LoVo (cell line): ENCODE measurements around the gene MAMSTR.
"Not testable (repeated sequence)": the region's sequence is repeated elsewhere in the genome, so short reads cannot be mapped to it uniquely, and the experiment has no call there.

ENCODE experiments used
- DNase-seq: peaks from one replicate; pipeline ENCODE4 v3.0.0-alpha.2; 2016; ENCODE audit warnings: low spot score

The MAMSTR gene

GRCh38 chr19:48719263-48720171 lies at the start of gene MAMSTR:
Gene MAMSTR, minus strand, starts transcription at chr19:48719725. Its CDS starts 694 bp downstream, at chr19:48719031.
- no peak for DNase-seq

- no peak for DNase-seq
These were observed 49.6 kb upstream of the MAMSTR start for GRCh38 chr19:48768994-48769713.

- not testable (repeated sequence) for DNase-seq
These were observed 48.7 kb upstream of the MAMSTR start for GRCh38 chr19:48768171-48768753.

GRCh38 chr19:48765816-48766215 lies 46.3 kb upstream of the MAMSTR start:
- not testable (repeated sequence) for DNase-seq

- DNase-seq, result no peak
These were observed 41.1 kb upstream of the MAMSTR start for GRCh38 chr19:48760504-48761205.

GRCh38 chr19:48757741-48758144 lies 38.2 kb upstream of the MAMSTR start:
- no peak for DNase-seq

- no peak for DNase-seq
These were observed 37.7 kb upstream of the MAMSTR start for GRCh38 chr19:48757089-48757675.

- no peak for DNase-seq
These were observed 37.2 kb upstream of the MAMSTR start for GRCh38 chr19:48756686-48757085.

GRCh38 chr19:48756212-48756611 lies 36.7 kb upstream of the MAMSTR start:
- DNase-seq, result no peak

GRCh38 chr19:48755787-48756186 lies 36.3 kb upstream of the MAMSTR start:
- DNase-seq, result no peak

GRCh38 chr19:48755084-48755641 lies 35.6 kb upstream of the MAMSTR start, which contains the start of gene FGF21:
Gene FGF21, plus strand, starts transcription at chr19:48755524. Its CDS starts 713 bp downstream, at chr19:48756237.
- peak; percentile 34 for DNase-seq

- peak; percentile 93 for DNase-seq
These were observed 33.2 kb upstream of the MAMSTR start, which contains the start of gene FUT1 for GRCh38 chr19:48752496-48753365. Gene FUT1, minus strand, starts transcription at chr19:48752641. Its CDS starts 1,360 bp downstream, at chr19:48751281.

- DNase-seq, result no peak
These were observed 32.4 kb upstream of the MAMSTR start for GRCh38 chr19:48751845-48752495.

- no peak for DNase-seq
These were observed 31.4 kb upstream of the MAMSTR start for GRCh38 chr19:48750771-48751504.

- DNase-seq, result no peak
These were observed 30.8 kb upstream of the MAMSTR start for GRCh38 chr19:48750351-48750750.

GRCh38 chr19:48749571-48750198 lies 30.2 kb upstream of the MAMSTR start:
- DNase-seq, result no peak

GRCh38 chr19:48746738-48747575 lies 27.4 kb upstream of the MAMSTR start, which contains the start of gene IZUMO1:
Gene IZUMO1, minus strand, starts transcription at chr19:48746909. Its CDS starts 1,050 bp downstream, at chr19:48745859.
- DNase-seq, result no peak
